ENCODE data around the gene AVP.

Gene AVP

DNA sequence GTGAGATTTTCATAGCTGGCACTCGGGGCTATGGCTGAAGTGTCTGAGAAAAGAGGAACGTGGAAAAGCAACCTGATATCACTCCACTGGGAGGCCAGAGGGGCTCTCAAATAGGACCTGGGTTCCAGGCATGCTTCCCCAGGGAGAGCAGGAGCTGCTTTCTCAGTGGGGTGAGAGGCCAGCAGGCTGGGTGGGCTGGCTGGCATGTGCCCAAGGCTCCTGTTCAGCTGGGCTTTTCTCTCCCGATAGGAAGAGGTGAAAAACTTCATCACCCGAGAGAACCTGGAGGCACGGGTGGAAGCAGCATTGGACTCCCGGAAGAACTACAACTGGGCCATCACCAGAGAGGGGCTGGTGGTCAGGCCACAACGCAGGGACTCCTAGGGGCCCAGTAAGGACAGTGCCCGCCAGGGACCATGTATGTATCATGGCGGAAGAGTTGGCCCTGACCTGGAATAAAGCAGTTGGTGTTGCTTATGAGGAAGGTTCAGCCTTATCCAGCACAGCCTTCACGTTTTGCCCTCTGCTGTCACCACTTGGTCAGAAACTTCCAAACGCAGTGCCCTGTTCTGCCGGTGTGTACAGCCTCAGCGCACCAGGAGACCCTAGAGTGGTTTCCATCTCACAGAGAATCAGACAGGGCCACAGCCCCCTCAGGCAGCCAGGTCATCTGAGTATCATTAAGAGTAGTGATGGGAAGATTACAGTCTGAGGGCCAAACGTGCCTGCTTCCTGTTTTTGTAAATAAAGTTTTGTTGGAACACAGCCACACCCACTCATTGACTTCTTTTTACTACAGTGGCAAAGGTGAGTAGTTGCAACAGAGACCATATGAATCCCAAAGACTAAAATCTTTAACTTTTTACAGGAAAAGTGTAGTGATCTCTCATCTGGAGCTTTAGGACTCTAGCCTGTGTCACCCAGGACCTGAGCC lies 36.8 kb downstream of the AVP start:
- DNase-seq, result no peak

DNA sequence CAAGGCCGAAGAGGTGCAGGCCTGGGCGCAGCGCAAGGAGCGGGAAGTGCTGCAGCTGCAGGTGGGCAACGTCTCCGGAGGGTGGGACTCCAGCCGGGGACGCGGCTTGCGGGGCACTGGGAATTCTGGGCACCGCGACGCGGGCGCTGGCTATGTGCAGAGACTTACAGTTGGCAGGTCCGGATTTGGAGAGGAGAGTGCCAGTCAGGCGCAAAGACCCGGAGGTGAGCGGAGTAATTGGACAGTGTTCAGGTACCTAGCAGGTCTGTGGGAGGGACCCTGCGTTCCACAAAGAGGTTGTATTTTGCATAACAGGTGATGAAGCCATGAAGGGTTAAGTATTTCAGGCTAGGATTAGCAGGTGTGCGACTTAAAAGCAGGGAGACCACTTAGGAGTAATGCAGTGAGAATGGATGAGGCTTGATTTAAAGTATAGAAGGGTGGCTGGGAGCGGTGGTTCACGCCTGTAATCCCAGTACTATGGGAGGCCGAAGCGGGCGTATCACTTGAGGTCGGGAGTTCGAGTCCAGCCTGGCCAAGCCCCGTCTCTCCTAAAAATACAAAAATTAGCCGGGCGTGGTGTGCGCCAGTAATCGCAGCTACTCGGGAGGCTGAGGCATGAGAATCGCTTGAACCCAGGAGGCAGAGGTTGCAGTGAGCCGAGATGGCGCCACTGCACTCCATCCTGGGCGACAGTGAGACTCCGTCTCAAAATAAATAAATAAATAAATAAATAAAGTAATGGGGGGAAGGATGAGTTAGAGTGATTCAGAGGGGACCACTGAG lies 37.7 kb downstream of the AVP start:
- DNase-seq, result peak; percentile 72

DNA sequence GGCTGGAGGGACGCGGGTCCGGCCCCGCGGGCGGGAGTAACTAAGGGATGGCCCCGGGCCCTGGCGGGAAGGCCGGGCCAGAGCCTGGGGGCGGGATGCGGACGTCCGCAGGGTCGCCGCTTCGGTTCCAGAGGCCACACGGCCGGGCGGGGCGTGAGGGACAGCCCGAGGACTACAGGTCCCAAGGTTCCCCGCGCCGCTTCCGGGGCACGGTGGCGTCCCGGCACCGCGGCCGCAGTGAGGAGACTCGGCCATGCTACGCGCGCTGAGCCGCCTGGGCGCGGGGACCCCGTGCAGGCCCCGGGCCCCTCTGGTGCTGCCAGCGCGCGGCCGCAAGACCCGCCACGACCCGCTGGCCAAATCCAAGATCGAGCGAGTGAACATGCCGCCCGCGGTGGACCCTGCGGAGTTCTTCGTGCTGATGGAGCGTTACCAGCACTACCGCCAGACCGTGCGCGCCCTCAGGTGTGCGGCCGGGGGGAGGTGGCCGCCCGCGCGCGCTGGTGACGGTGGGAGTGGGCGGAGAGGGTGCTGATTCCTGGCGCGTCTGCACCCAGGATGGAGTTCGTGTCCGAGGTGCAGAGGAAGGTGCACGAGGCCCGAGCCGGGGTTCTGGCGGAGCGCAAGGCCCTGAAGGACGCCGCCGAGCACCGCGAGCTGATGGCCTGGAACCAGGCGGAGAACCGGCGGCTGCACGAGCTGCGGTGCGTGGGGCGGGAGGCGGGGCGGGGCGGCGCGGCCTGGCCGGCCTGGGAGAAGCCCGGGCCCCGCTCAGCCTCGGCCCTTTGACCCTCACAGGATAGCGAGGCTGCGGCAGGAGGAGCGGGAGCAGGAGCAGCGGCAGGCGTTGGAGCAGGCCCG lies 38.5 kb downstream of the AVP start, which contains the start of gene MRPS26:
Gene MRPS26 (plus strand): TSS at position 237 of the 861 bp plus-strand sequence. CDS start 17 bp downstream, at position 254.
- peak; percentile 75 to 79 for DNase-seq

DNA sequence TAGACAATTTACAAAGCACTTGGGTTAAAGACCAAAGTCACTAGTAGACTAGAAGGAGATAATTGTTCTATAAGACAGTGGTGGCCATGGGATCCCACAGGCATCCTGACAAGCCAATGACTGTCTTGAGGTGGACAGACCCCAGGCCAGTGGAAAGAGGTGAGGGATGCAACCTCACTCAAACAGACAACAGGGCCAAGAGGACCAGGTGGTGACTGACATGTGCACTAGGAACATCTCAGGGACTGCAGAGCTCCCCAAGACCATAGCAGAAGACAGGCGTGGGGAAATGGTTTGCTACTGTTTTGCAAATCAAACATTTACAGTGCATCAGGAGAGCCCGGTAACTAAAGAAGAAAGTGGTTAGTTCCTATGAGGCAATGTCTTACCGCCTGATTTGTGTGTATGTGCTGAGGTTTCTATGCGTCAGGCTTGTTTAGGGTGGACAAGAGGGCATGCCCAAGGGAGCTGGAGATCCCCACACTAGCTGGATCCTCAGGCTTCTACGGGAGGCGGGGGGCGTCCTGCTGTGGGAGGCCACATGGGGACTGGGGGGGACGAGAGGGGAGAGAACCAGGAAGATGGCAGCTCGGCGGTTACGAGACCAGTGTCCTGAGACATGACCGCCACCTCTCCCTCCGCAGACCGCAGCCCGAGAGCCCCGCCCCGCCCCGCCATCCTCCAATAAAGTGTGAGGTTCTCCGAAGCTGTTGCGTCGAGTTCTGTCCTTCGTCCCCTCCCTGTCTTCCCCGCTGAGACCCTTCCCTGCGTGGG lies 39.3 kb downstream of the AVP start:
- peak in 1 of 2 experiments; percentile 70 for DNase-seq

DNA sequence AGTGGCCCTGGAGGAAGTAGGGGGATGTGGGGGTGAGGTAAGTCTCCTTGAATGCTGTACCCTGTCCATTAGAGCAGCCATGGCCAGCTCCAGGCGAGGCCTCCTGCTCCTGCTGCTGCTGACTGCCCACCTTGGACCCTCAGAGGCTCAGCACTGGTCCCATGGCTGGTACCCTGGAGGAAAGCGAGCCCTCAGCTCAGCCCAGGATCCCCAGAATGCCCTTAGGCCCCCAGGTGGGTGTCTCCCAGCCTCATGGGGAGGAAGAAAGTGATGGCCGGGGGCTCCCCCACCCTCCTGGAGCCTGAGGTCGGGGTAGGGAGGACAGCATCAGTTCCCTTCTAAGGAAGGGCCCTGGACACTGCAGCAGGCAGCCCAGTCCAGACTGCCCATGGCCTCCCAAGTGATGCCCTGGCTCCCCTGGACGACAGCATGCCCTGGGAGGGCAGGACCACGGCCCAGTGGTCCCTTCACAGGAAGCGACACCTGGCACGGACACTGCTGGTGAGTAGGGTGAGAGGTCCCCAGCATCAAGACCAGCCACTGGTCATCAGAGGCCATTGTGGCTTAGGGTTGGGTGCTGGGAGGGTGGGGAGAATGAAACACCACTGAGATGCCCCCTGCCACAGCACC lies 40.1 kb downstream of the AVP start:
- no peak for DNase-seq

DNA sequence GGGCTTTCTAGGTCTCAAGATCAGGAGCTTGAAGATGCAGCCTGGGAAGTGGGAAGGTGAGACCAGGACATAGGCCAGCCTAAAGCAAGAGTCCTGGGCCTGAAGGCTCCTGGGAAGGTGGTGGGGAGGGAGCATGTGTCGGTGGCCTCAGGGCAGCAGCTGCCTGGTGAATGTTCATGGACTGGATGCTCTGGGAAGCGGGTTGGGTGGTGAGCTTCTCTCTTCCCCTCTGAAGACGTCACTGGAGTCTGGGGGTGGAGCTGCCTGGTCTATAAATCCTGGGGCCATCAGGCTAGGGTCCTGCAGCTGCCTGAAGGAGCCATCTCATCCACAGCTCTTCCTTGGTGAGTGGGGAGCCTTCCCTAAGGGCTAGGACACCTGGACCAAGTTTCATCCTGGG lies 41.2 kb downstream of the AVP start, which contains the start of gene GNRH2:
Gene GNRH2 (plus strand): TSS at position 301 of the 400 bp plus-strand sequence. CDS start 793 bp downstream, outside the sequence.
- DNase-seq, result no peak

DNA sequence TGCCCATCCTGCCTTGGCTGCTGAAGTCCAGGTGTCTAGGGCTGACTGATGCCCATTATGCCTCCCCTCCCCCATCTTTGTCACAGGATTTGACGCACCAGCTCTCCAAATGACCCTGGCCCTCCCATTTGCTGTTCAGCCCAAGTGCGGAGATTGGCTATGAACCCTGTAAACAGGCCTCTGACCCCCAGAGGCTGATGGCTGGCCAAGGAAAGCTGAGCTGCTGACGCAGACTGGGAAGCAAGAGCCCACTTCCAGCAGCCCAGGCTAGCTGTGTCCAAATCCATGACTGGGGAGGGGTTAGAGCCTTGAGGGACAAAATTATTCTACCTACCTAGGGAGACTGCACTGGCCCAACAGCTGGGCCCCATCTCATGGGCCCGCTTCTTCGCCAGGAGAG lies 41.9 kb downstream of the AVP start:
- no peak for DNase-seq

DNA sequence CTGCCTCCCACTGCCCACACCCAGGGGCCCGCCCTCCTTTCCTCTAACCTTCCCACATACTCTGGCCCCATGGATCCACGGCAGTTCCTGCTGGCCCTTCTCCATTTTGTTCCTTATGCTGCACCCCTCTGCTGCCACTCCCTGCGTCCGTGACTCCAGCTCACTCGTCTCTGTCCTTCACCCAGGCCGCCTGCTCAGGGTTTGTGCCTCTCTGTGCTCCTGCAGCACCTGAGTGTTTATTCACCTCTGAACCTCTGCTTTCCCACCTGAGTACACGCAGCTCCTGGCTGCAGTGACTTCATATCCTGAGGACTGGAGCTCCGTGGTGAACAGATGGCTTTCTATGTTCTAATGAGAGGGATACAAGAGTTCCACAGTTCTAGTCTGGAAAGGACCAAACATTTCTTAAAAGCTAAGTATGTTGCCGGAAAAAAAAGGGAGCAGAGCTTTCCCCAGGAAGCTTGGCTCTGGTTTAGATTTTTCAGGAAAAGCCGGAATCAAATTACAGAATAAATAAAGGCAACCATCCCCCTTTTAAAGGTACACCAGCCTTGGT lies 42.6 kb downstream of the AVP start:
- DNase-seq, result no peak

DNA sequence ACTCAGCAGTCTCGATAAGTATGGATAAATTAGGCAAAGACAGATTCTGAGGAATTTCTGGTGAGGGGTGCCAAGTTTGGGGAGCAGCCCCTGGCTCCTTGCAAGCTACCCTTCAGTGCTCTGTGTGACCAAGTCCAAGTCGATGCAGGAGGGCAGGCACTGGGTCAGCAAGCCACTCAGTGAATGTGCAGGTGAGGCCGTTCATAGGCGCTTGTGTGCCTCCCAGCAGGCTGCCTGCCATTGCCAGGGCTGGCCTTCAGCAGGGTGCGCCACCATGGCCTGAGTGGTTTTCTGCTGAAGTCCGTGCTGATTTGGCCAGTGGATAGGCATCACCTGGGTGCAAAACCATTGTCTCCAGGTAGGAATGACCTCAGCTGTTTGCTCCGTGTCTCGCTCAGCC lies 44.4 kb downstream of the AVP start:
- DNase-seq, result no peak

DNA sequence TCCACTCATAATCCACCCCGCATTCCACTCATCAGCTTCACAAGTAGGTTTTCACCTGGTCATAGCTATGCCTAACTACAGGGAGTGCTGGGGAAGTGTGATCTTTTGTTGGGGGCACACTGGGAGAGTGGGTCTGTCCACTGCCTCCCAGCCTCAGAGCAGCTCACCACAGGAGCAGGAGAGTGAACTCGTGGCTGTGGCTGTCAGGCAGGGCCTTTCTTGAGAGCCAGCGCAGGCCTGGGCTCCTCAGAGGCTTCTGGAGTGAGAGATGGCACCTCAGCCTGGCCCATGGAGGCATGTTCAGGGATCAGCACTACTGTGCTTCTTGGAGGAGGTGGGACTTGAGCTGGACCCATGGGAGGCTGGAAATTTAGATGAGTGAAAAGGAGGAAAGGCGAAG lies 45.1 kb downstream of the AVP start:
- no peak for DNase-seq

DNA sequence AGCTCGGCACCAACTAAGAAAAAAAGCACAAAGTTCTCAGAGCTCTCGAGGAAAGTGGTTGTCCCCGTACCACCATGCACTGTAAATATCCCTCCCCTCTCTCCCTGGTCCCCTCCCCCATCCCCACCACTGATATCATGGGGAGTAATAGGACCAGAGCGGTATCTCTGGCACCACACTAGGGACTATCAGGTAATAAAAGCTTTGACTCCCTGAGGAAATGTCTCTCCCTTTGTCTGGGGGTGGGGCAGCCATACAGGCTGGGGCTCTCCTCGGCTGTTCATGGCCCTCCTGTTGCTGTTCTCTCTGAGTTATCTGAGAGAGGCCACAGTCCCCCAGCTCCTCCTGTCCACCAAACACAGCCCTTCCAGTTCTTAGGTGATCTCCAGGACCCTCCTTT lies 46.1 kb downstream of the AVP start:
- no peak for DNase-seq

DNA sequence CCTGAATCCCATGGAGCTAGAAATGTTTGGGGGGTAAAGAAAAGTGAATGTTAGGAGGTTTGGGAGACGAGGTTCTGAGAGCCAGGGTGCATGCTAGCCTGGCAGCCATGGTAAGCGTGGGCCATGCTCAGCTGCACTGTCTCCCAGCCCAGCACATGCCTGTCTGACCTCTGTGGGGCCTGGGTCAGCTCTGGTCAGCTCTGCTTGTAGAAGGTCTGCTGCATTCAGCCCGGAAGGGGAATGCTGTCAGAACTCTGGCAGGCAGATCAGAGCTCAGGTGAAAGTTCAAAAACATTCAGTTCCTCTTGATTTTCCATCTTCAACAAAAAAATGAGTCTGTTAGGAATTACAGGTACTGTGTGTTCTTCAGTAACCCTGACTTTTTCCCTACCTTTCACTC lies 46.9 kb downstream of the AVP start:
- no peak for DNase-seq

DNA sequence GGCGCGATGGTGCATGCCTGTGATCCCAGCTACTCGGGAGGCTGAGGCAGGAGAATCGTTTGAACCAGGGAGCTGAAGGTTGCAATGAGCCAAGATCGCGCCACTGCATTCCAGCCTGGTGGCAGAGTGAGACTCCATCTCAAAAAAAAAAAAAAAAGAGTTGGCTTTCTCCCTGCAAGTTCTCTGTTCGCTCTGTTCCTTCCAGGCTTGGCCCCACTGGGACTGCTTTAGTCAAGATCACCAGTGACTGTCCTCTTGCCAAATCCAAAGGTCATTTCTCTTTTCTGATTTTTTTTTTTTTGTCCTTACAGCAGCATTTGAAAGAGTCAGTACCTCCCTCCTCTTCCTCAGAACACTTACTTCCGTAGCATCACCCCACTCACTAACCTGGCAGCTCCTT lies 51.9 kb downstream of the AVP start:
- DNase-seq, result no peak
